ENCODE data around the gene COL6A5.
"Not testable (repeated sequence)": the region's sequence is repeated elsewhere in the genome, so short reads cannot be mapped to it uniquely, and the experiment has no call there.

Gene COL6A5

DNA sequence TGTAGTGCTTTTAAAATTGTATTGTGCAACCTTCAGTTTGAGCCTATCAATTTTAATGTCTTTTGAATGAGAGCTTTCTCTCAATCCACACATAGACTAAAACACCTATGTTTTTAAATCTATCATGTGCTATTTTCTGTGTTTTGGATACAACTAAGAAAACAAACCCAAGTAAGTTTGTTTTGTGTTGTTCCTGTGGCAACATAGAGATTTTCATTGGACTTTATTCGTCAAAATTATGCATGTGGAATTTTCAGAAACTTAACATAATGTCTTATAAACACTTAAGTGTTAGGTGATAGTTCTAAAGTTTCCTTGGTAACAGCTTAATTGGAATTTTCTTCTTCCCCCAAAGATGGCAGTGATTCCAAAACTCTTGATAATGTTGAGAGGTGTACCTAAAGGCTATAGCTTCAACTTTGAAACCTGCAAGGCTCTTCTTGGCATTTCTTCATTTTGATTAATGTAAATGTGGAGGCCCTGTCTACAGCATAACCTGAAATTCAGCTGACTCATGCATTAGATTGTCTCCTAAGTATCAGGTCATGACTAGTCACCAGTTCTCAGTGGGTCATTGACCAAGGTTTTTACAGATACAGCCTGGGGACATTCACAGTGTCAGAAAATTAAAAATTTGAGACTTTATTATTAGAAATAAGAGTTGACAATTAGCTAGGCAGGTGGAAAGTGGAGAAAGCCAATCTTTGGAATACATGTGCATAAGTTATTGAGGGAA, 44.4 kb downstream of the COL6A5 start:
- no peak for DNase-seq

DNA sequence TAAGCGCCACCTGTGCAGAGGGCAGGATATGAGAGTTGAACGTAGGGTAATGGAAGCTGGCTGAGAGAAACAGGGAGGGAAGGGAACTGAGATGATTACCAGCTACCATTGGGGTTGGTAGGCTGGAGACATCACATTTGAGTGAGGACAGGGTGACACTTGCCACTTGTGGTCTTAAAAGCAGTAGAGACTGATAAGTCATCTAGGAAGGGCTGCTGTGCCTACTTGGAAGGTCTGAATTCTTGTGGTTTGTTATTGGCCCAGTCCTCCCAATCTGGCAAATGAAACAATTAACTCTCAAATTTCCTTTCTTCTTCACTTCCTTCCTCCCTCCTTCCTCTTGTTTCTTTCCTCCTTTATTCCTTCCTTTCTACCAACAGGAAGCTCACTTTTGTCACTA, 46.8 kb downstream of the COL6A5 start:
- no peak for DNase-seq

DNA sequence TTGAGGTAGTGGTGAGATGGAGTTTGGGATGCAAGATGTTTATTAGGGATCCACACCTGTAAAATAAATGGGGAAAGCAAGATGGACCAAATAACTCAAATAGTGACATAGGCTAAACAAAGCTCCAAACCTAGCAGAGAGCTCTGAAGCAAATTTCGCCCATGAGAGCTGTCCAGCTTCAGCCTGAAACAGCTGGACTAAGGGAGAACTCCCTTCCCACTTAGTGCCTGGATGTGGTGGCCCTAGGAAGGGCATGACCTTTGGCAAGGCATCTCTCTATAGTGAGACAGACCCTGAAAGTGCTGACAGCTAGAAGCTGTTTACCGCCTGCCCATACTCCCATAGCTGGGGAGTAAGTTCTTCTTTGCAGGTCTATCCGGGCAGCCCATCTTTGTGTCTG, 48.1 kb downstream of the COL6A5 start:
- no peak for DNase-seq

DNA sequence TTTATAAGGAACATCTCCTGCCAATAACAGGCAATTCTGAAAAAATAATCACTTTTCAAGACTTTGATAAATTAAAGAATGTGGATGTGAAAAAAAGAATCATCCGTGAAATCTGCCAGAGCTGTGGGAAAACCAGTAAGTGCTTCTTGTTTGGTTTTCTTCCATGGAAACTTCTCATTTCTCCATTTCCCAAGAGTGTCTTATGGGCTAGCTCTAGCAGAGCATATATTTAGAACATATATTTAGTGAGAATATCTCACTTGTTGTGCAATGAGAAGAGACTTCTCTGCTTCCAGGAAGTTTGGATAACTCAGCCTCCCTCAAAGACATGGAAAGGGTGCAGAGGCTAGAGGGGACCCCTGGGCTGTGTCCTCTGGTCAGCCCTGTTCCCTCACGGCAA, 49.9 kb downstream of the COL6A5 start:
- DNase-seq, result no peak

DNA sequence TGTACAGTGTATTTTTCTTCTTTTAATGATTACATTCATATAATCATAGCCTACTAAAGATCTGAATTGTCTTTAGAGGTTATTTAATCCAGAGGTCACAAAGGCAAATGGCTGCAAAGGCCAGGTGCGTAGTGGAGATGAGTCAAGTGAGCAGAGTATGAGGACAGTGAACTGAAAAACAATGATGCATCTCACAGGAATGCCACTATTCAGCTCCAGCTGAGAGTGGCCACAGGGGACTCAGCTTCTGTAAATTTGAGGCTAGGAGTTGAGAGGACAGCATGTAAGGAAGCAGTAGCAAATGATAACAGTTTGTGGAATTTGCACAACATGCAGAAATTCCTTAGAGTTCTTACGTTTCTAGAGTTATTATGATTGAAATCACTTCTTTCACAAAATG, 50.4 kb downstream of the COL6A5 start:
- no peak for DNase-seq

DNA sequence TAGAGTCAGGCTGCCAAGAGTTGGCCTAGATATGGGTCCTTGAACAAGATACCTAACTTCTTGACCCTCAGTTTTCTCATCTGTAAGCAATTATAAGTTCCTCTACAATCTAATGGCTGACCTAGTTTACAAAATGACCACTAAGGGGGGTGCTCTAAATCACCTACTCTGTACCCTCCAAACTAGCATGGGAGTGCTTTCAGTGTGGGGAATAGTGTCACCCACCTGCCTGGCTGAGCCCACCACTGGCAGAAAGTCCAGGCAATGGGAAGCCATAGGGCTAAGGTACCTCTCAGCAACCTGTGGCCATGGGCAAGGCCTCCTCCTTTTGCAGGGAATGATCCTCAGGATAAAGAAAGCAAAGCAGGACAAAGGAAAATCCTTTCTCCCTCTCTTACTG, 58.9 kb downstream of the COL6A5 start:
- DNase-seq, result no peak

DNA sequence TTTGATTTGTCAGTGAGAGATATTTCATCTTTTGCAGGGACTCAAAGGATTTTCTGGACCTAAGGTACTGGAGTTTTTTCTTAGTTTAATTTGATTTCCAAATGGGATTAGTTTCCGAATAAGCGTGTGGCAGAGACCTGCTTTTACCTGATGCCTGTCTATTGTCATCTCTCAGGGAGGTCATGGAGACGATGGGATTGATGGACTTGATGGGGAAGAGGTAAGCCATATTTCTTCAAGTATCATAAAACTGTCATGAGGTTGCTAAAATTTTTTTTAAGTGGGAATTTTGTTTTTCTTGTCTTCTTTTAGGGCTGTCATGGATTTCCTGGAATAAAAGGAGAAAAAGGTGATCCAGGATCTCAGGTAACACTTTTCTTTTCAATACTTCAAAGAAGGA, 60.5 kb downstream of the COL6A5 start:
- no peak for DNase-seq

DNA sequence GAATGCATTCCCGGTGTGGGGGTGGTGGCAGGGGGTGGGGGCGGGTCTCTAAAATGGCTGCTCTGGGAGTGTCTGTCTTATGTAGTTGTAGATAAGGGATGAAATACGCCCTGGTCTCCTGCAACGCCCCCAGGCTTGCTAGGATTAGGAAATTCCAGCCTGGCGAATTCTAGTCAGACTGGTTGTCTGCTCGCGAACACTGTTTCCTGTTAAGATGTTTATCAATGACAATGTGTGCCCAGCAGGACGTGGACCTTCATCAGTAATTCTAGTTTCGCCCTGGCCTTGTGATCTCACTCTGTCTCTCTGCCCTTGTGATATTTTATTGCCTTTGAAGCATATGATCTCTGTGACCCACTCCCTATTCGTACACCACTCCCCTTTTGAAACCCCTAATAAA, 62.8 kb downstream of the COL6A5 start:
- not testable (repeated sequence) for DNase-seq

DNA sequence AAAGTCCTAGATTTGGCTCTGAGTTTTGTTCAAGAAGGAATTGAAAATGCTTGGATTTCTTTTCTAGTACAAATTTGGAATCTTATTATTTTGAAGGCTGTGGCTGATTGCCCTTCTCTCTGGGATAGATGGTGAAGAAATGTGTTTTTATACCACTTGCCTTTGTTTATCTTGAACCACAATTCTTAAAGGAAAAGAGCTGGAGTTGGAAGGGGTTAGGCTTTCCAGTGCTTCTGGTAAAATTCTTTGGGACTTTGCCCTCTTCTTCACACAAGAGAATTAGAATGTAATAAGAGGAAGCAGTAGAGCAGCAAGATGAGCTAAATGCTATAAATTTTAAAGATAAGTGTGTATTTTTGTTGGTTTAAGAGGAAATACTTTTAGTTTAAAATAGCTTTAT, 65.8 kb downstream of the COL6A5 start:
- no peak for DNase-seq

DNA sequence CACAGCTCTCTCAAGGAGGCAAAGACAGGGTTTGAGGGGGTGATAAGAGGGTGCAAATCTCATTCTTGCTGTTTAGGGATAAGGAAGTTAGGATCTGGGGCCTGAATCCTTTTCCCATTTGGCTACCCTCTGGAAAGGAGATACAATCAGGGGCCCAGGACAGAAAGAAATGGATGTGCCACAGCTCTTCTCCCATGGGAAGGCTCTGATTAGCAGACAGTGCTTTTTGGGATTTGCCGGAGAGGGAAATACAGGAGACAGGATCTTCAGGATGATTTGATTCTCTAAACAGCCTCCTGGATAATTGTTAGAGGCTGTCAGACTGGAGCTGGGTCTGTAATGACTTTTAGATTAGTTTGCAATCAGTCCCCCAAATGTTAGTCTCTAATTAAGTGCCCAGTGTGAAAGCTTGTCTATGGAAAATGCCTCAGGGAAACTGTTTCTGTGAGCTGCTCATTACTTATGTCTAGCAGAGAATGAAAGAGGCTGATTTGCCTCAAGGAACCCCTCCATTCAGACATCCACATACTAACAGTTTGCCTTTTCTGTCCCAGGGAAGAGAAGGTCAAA, 67.6 kb downstream of the COL6A5 start:
- DNase-seq, result no peak

DNA sequence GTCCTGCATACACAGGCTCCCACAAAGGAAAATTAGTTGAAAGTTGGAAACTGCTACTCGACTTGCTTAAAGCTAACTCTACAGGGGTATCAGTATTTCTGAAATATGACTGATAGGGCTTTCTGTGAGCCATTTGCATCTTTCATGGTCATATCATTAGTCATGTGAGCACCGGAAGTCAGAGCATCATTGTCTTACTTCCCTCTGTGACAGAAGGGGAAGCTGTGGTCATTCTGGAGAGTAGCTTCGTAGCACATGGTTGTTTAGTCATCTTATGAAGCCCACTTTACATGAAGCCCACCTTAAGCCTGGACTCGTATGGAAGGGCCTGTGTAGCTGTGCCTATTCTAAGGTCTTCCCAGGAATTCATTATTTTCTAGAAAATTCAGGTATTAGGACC, 69.0 kb downstream of the COL6A5 start:
- no peak for DNase-seq

DNA sequence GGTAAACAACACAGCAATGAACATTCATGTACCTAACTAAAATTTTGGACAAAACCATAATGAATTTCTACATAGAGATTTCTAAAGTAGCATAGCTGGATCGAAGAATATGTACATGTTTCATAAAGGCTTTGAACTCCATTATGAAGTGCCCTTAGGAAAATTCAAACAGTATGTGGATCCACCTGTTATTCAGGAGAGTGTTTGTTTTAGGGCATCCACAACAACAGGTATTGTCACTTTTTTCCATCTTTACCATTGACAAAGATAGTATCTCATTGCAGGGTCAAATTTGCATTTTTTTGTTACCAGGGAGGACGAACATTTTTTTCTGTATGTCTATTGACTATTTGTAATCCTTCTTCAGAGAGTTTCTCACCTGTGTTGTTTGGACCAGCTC, 75.0 kb downstream of the COL6A5 start:
- no peak for DNase-seq

DNA sequence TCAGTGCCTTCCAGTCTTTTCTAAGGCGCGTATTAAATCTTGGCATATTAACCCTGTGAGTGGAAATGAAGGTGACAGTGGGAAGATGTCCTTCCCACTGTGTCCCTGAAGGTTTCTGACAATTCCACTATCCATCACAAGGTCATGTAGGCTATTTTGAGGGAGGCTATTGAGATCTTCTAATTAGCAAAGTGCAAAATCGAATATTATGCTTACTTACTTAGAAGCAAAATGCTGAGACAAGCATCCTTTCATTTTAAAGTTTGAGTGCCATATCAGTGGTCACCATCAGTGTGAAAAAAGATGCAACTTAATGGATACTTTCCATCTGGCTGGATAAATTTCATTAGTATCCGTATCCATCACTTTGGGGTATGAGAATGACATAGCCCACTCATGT, 77.6 kb downstream of the COL6A5 start:
- no peak for DNase-seq

DNA sequence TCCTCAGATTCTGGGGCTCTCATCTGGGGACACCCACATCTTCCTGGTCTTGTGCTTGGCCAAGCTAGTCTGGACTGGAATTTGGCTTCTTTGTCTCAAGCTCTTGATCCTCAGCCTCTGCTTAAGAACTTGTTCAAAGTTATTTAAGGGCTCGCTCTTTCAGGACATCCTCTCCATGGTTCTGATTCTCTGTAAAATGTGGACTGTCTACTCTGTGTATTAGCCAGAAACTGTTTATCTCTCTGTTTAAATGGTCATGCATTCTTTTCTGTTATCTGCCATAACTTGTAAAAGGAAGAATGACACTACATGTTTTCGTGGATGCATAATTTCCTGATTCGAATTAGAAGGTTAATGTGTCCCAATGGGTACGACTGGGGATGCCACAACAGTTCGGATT, 79.4 kb downstream of the COL6A5 start:
- DNase-seq, result no peak

DNA sequence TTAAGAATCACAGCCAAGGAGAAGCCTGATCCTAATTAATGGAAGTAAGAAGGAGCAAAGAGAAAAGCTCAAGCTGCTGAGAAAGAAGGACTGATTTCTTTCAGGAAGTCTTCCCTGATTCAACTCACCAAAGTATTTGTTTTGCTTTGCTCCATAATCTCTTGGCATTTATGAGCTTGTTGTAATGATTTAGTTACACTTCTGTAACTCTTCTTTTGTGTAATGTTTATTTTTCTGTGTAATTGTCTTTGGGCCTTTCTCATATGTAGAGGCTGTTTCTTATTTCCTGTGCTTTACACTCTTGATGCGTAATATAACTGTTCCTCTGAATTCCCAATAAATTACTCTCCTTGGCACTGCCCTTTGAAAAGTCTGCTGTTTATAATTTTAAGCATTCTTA, 80.0 kb downstream of the COL6A5 start:
- DNase-seq, result no peak

DNA sequence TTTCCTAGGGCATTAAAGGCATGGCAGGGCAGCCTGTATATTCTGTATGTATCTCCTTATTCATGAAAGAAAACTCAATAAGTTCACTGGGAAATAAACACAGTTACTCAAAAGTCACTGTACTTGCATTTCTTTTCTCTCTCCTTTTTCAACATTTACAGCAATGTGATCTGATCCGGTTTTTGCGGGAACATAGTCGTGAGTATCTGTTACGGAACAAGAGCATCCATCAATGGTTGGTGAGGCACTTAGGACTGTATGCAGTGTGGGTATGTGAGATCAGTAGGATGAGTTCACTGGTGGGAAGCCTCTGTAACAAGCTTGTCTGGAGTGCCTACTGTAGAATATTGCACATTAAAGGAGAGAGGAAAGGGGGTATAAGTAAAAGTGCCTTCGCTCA, 80.7 kb downstream of the COL6A5 start:
- no peak for DNase-seq

DNA sequence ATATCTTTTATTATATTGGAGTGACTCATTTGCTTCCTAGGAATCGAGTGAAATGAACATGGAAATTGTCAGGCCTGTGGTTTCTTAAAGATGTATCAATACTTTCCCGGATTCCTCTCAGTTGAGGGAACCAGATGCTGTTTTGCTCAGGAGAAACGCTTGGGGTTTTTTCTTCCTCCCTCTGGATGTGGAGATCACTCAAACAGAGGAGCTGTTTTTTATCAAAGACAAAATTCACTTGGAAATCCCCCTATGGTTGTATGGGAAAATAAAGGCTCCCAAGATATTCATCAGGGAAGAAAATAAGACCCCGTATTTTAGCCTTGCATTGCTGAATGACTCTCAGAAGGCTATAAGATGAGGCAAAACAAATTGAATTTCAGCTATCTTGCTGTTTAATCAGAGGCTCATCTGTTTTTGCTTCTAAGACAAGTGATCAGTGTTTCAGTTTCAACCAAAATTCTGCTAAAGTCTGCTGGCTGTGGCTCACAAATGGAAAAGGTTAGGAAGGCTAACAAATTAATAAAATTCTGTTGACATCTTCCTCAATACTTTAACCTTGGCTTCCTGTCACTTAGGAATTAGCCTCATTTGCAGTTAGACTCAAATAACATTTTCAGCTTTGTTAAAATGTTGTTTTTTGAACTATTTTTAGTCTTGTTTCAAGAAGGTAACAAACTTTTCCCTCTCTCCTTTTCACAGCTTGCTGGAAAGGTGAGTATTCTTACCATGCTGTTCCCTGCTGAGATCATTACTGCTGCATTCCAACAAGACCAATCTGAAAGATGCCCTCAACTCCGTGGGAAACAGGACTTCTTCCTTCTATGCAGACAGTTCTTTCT, 83.6 kb downstream of the COL6A5 start:
- DNase-seq, result no peak

DNA sequence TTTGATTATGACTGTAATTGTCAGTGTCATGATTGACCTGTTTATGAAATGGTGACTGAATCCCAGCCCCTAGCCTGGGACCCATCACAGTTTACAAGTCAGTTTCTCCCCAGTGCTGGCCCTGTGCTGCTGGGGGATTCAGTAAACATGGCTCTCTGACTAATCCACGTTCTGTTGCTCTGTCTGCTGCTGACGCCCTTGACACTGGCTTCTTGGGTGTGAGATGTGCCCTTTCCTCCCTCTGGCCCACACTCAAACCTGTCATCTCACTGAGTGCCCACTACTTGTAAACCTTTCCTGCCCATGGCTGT, 84.2 kb downstream of the COL6A5 start:
- no peak for DNase-seq

DNA sequence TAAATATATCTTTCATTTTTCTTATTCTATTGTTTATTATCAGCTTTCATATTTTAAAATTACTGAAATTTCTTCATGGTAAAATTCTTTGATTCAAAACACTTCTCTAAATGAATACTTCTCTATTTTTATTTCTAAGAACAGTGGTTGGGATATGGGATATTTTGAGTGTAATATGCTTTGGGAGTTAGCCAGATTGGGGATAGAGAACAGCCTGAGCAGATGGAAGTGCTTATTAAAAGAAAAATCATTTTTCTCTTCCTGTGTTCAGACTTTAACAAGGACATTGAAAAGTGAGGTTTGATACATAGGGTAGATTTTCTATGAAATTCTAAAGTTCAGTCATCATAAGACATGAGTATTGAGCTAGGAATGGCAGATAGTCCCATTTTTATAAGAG, 84.8 kb downstream of the COL6A5 start:
- peak in 1 of 2 donors; percentile 40 for DNase-seq

DNA sequence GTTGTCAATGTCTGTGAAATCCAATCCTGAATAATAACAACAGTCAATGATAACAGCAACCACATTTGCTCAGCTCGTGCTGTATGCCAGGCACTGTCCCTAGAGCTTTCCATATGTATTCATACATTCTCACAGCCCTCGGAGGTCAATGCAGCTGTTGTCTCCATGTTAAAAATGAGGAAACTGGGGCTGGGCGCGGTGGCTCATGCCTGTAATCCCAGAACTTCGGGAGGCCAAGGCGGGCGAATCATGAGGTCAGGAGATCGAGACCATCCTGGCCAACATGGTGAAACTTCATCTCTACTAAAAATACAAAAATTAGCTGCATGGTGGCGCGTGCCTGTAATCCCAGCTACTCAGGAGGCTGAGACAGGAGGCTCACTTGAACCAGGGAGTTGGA, 86.6 kb downstream of the COL6A5 start:
- DNase-seq, result not testable (repeated sequence)

DNA sequence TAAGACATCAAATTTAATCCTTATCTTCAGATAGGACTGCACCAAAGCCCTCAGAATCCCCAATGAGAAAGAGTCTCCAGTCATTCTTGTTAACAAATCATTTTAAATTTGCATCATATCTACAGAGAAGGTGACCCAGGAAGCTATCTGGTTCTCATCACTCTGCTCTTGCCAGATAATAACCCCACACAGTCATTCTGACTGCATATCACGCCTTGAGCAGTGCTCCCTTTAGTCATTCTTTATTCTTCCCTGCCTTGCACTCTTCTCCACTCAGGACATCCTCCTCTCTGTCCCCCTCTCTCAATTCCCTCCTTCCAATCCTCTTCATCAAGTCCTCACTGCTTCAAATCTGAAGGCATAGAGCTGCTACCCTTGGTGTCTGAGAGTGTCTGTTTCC, 87.8 kb downstream of the COL6A5 start:
- no peak for DNase-seq

DNA sequence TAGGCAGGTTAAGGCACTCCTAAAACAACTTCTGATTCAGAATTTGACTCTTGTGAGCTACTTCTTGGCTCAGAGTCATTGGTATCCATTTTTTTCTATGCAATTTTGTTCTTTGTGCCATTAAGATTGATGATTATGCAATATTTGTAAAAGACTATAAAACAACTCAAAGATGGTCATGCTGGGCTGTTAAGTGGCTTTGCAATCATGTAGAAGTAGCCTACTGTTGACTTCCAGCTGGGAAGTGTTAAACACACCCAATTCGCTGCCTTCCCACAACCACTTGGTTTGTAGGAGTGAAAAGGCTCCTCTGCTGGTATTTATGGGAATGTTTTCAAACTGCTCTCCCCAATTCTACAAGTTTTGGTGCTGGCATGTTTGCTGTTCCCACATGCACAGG, 96.8 kb downstream of the COL6A5 start:
- no peak for DNase-seq

DNA sequence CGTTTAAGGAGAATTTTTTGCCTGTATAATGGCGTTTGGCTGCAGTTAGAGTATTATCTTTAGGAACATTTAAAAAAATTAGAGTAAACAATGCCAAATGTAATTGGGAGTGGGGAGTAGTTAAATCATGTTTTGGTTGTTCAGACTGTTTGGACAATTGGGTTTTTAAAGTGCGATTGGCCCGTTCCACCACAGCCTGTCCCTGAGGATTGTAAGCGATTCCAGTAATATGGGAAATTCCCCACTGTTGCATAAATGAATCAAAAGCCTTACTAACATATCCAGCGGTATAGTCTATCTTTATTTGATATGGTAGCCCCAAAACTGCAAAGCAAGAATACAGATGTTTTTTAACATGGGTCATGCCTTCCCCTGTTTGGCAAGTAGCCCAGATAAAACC, 101.4 kb downstream of the COL6A5 start:
- DNase-seq, result not testable (repeated sequence)

DNA sequence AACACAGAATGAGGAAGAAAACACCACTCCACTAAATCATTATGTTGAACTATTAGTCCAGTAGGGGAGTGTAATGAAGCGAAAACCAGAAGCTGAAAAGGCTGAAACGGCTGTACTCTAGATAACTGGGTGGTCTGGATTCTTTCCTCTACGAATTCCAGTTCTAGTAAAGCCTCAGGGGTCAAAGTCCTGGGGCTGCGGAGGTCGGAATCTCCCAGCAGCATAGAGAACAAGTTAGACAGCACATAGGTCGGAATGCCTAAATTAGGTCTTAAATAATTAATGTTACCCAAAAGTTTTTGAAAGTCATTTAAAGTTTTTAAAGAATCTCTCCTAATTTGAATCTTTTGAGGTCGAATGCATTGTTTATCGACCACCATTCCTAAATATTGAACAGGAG, 102.7 kb downstream of the COL6A5 start:
- DNase-seq, result not testable (repeated sequence)
